H1 (cell line): Measurements from ENCODE around the gene PLD5. TPM values are rescaled to one million over a fixed set of nuclear protein-coding genes. Genes with fewer than 3 reads are reported as not detected.
"Not testable (repeated sequence)": the region's sequence is repeated elsewhere in the genome, so short reads cannot be mapped to it uniquely, and the experiment has no call there.

ENCODE experiments used
- CTCF ChIA-PET: fragments of 300-600 bp; sonication (Branson Sonifier 250); formaldehyde crosslinking; loops from one replicate; lab custom pipeline; 2021; ENCODE audit not compliant: partially characterized antibody; lab: Charles Lee
- POLR2A ChIA-PET: fragments of 300-600 bp; sonication (Branson Sonifier 250); formaldehyde crosslinking; loops from one replicate; lab custom pipeline; 2021; ENCODE audit warnings: inconsistent platforms; ENCODE audit not compliant: partially characterized antibody; lab: Charles Lee
- DNase-seq, 2 experiments: peaks; one replicate each; pipeline versions ENCODE4 v3.0.0 to v3.0.0-alpha.2; 2010 to 2022; ENCODE audit warnings: low spot score in 2 of 2, low read depth in 1 of 2, mixed read lengths in 1 of 2
- FAIRE-seq: peaks from 2 replicates; lab custom pipeline; 2011; peaks lifted over from hg19 to GRCh38; lab: Jason Lieb, UNC
- H2AFZ ChIP-seq: 2 replicates; pipeline ENCODE4 v1.8.1; 2012; ENCODE audit warnings: low read length, inconsistent platforms
- H2AK5ac ChIP-seq: 2 replicates; pipeline ENCODE4 v1.6.1; 2013; ENCODE audit warnings: low read depth, low read length
- H2BK120ac ChIP-seq: replicated peaks from 2 replicates; pipeline ENCODE3; 2013; ENCODE audit warnings: low read depth, low read length, inconsistent platforms
- H2BK12ac ChIP-seq: 2 replicates; pipeline ENCODE4 v1.6.1; 2013; ENCODE audit warnings: low read depth, low read length
- H2BK15ac ChIP-seq: 2 replicates; pipeline ENCODE4 v1.6.1; 2013; ENCODE audit warnings: low read length
- H2BK20ac ChIP-seq: 2 replicates; pipeline ENCODE4 v1.6.1; 2013; ENCODE audit warnings: low read length
- H2BK5ac ChIP-seq: 2 replicates; pipeline ENCODE4 v1.6.1; 2013; ENCODE audit warnings: low read depth, low read length
- H3K14ac ChIP-seq: 2 replicates; pipeline ENCODE4 v1.6.1; 2013; ENCODE audit warnings: inconsistent platforms; ENCODE audit not compliant: insufficient read length
- H3K18ac ChIP-seq: 2 replicates; pipeline ENCODE4 v1.6.1; 2013; ENCODE audit warnings: low read length; ENCODE audit errors: extremely low read depth
- H3K23ac ChIP-seq: 2 replicates; pipeline ENCODE4 v1.6.1; 2013; ENCODE audit warnings: inconsistent platforms; ENCODE audit not compliant: insufficient read length
- H3K23me2 ChIP-seq: 2 replicates; pipeline ENCODE4 v1.6.1; 2013; ENCODE audit warnings: low read depth, low read length
- H3K27ac ChIP-seq: 2 replicates; pipeline ENCODE4 v1.6.1; 2011; ENCODE audit warnings: low read depth, low read length, inconsistent platforms
- H3K27me3 ChIP-seq, 4 experiments: replicated peaks in 1 of 4; 1 replicate in 1 of 4; 2 replicates in 3 of 4; pipeline versions ENCODE4 v1.6.1 to v1.8.1; 2011 to 2013; ENCODE audit warnings: low read length in 3 of 4, mild to moderate bottlenecking in 3 of 4, inconsistent platforms in 2 of 4, mixed read lengths in 2 of 4, moderate library complexity in 1 of 4; ENCODE audit not compliant: control insufficient read depth in 3 of 4, insufficient read depth in 3 of 4; ENCODE audit errors: extremely low read depth in 1 of 4
- H3K36me3 ChIP-seq, 4 experiments: 2 replicates each; pipeline versions ENCODE4 v1.6.1 to v1.8.1; 2011 to 2013; ENCODE audit warnings: mild to moderate bottlenecking in 4 of 4, low read length in 3 of 4, moderate library complexity in 2 of 4, control low read depth in 1 of 4, inconsistent platforms in 1 of 4; ENCODE audit not compliant: insufficient read depth in 4 of 4, control insufficient read depth in 2 of 4
- H3K4ac ChIP-seq: replicated peaks from 2 replicates; pipeline ENCODE3; 2013; ENCODE audit warnings: low read length, low read depth, mixed read lengths, inconsistent platforms; ENCODE audit not compliant: insufficient read length
- H3K4me1 ChIP-seq, 4 experiments: replicated peaks in 1 of 4; 1 replicate in 1 of 4; 2 replicates in 3 of 4; pipeline versions ENCODE4 v1.6.1 to v1.8.1; 2011 to 2013; ENCODE audit warnings: low read length in 3 of 4, inconsistent platforms in 2 of 4, mixed read lengths in 1 of 4; ENCODE audit not compliant: insufficient read depth in 4 of 4, control insufficient read depth in 3 of 4
- H3K4me2 ChIP-seq, 2 experiments: 2 replicates each; pipeline versions ENCODE4 v1.6.1 to v1.8.1; 2011 to 2013; ENCODE audit warnings: low read depth in 2 of 2, low read length in 2 of 2, control low read depth in 1 of 2, inconsistent platforms in 1 of 2, mild to moderate bottlenecking in 1 of 2; ENCODE audit not compliant: insufficient read depth in 1 of 2
- H3K4me3 ChIP-seq, 4 experiments: fragments of 200-600, 300-600 bp in 1 of 4; sonication (generic), shearing (Covaris generic), sonication (Bioruptor Twin) in 1 of 4; 2 replicates each; pipeline versions ENCODE4 v1.5.1 to v1.8.1; 2011 to 2016; ENCODE audit warnings: low read length in 4 of 4, low read depth in 3 of 4, control low read depth in 2 of 4, inconsistent platforms in 2 of 4, mild to moderate bottlenecking in 2 of 4, mixed read lengths in 1 of 4, moderate library complexity in 1 of 4; ENCODE audit not compliant: insufficient read depth in 2 of 4; ENCODE audit errors: extremely low read depth in 1 of 4
- H3K56ac ChIP-seq: replicated peaks from 2 replicates; pipeline ENCODE3; 2013; ENCODE audit warnings: low read depth, mild to moderate bottlenecking, mixed read lengths, low read length, inconsistent platforms; ENCODE audit not compliant: insufficient read length
- H3K79me1 ChIP-seq: 2 replicates; pipeline ENCODE4 v1.6.1; 2013; ENCODE audit warnings: low read depth, low read length, control low read depth
- H3K79me2 ChIP-seq, 2 experiments: 2 replicates each; pipeline versions ENCODE4 v1.6.1 to v1.8.1; 2012 to 2013; ENCODE audit warnings: low read length in 2 of 2, mild to moderate bottlenecking in 2 of 2, inconsistent platforms in 1 of 2; ENCODE audit not compliant: insufficient read depth in 2 of 2, control insufficient read depth in 1 of 2
- H3K9ac ChIP-seq, 4 experiments: replicated peaks in 1 of 4; 1 replicate in 1 of 4; 2 replicates in 3 of 4; pipeline versions ENCODE4 v1.6.1 to v1.8.1; 2011 to 2013; ENCODE audit warnings: low read depth in 3 of 4, low read length in 3 of 4, control low read depth in 2 of 4, mild to moderate bottlenecking in 2 of 4, moderate library complexity in 2 of 4, inconsistent platforms in 1 of 4; ENCODE audit errors: extremely low read depth in 1 of 4
- H3K9me3 ChIP-seq, 2 experiments: 2 replicates each; pipeline versions ENCODE4 v1.6.1 to v1.8.1; 2012 to 2013; ENCODE audit warnings: mild to moderate bottlenecking in 2 of 2, moderate library complexity in 2 of 2, control low read depth in 1 of 2, inconsistent platforms in 1 of 2, low read depth in 1 of 2, low read length in 1 of 2, mixed read lengths in 1 of 2; ENCODE audit not compliant: insufficient read depth in 2 of 2
- H4K20me1 ChIP-seq, 2 experiments: replicated peaks in 1 of 2; 2 replicates each; pipeline versions ENCODE3 to v1.8.1; 2011 to 2013; ENCODE audit warnings: inconsistent platforms in 2 of 2, low read length in 2 of 2, mild to moderate bottlenecking in 1 of 2; ENCODE audit not compliant: insufficient read depth in 2 of 2, control insufficient read depth in 1 of 2
- H4K5ac ChIP-seq: 2 replicates; pipeline ENCODE4 v1.6.1; 2013; ENCODE audit warnings: low read length, low read depth, mixed read lengths, inconsistent platforms; ENCODE audit not compliant: insufficient read length
- H4K8ac ChIP-seq: 2 replicates; pipeline ENCODE4 v1.8.0; 2013; ENCODE audit warnings: mild to moderate bottlenecking, moderate library complexity, low read length, inconsistent platforms; ENCODE audit not compliant: insufficient read depth; ENCODE audit errors: extremely low read depth
- H4K91ac ChIP-seq: replicated peaks from 2 replicates; pipeline ENCODE3; 2013; ENCODE audit warnings: low read length, mixed read lengths, inconsistent platforms; ENCODE audit not compliant: insufficient read length
- WGBS, 2 experiments: shearing (Covaris generic) in 1 of 2; methylation state at CpG; one replicate each; pipeline versions ENCODE4 v1.1.6 to v1.1.7; 2013 to 2015; ENCODE audit warnings: low lambda C conversion rate in 2 of 2, mixed read lengths in 2 of 2, inconsistent platforms in 1 of 2, low coverage in 1 of 2, missing lambda C conversion rate in 1 of 2; ENCODE audit not compliant: insufficient replicate concordance in 2 of 2, insufficient coverage in 1 of 2, insufficient read length in 1 of 2; ENCODE audit errors: extremely low coverage in 1 of 2, missing lambda C conversion rate in 1 of 2; 5-methylcytosine and 5-hydroxymethylcytosine counted together
- polyA plus RNA-seq, 7 experiments: library from polyadenylated mRNA; depleted of rRNA in 3 of 7; stranded (reverse) in 5 of 7; unstranded in 2 of 7; fragments of >200 nt in 5 of 7; fragments of 200-250 nt in 2 of 7; gene quantifications; 1 replicate in 5 of 7; 2 replicates in 1 of 7; 4 replicates in 1 of 7; pipeline versions ENCODE4 v1.2.1 to v1.2.3, GENCODE V29; 2011 to 2013; ENCODE audit warnings: missing spikeins in 2 of 7, mixed read lengths in 2 of 7
- total RNA-seq: library from RNA; stranded (reverse); fragmentation: NEBNext Ultra II Directional; extraction: Animal tissue kit (Norgen Biotek cat#: 25700); gene quantifications from 2 replicates; pipeline ENCODE4 v1.2.1, GENCODE V29; 2021

Gene PLD5
- total and polyA plus RNA-seq, 2 of the 8 experiments (the other 6 are each of a cell fraction or from before 2014, with no cell fraction given), result 0.86 to 8.5 TPM

DNA sequence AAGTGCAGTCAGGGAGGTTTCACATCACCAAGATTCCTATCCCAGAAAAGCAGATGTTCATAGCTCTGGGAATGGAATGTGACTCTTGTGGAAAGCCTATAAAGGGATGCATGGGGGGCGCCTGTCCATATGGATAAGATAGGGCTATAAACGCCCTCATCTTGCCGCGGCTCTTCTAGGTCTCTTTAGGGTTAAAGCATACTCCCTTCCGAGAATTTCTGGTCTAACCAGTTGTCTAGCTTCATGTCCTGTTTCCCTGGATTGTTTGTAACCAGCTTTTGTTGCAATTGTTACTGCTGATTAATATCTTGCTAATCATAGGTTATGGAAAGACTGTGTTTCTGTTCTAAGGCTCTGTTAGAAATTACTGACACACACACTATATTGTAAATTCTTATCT is 64.8 kb downstream of the PLD5 start:
- H4K8ac ChIP-seq, H2BK120ac ChIP-seq, H3K79me2 ChIP-seq, H4K5ac ChIP-seq, H4K91ac ChIP-seq, H3K4me3 ChIP-seq, H3K23me2 ChIP-seq, H3K4me2 ChIP-seq, H3K9me3 ChIP-seq, H3K14ac ChIP-seq, DNase-seq, H3K4me1 ChIP-seq, H2AFZ ChIP-seq, H3K56ac ChIP-seq, H3K18ac ChIP-seq, H2AK5ac ChIP-seq, H2BK12ac ChIP-seq, H3K27ac ChIP-seq, POLR2A ChIA-PET, H2BK5ac ChIP-seq, H3K9ac ChIP-seq, H3K23ac ChIP-seq, H3K4ac ChIP-seq, H3K36me3 ChIP-seq, H2BK20ac ChIP-seq, H3K79me1 ChIP-seq, H4K20me1 ChIP-seq, H2BK15ac ChIP-seq, FAIRE-seq, H3K27me3 ChIP-seq: not testable (repeated sequence)
- WGBS, 2 experiments, result 96% methylated on average over 5 of the region's 5 CpGs; no CpG with 5 or more reads in 1 of the 2 experiments
- CTCF ChIA-PET, result interaction anchor here (0.8 to 1.5 kb wide), 4 partner anchors 8 to 551 kb away, joined by 3 to 5 read pairs (median 3); no protein-coding TSS in a partner anchor
